ENCODE results near the gene FKBP7. TPM values are rescaled to one million over a fixed set of nuclear protein-coding genes. Genes with fewer than 3 reads are reported as not detected.

Gene FKBP7
- total RNA-seq, 1 donor, result 38.9 TPM

- DNase-seq (ENCODE audit: low read depth), result no peak
- H3K4me3 ChIP-seq (ENCODE audit: low read depth, low read length), result no peak overlapping the region
- no peak for TF ChIP-seq CTCF (IDR thresholded peaks at IDR 0.05; ENCODE audit: insufficient read depth, low read depth, low read length)
These were observed 9.1 kb downstream of the FKBP7 start for GRCh38 chr2:178469219-178469849.

- no peak for TF ChIP-seq CTCF (IDR thresholded peaks at IDR 0.05; ENCODE audit: insufficient read depth, low read depth, low read length)
- DNase-seq (ENCODE audit: low read depth), result no peak
- H3K4me3 ChIP-seq (ENCODE audit: low read depth, low read length), result no peak overlapping the region
These were observed 21.0 kb downstream of the FKBP7 start for GRCh38 chr2:178457390-178457886.

GRCh38 chr2:178455947-178456346 is 22.5 kb downstream of the FKBP7 start:
- TF ChIP-seq CTCF (IDR thresholded peaks at IDR 0.05; ENCODE audit: insufficient read depth, low read depth, low read length), result no peak
- no peak overlapping the region for H3K4me3 ChIP-seq (ENCODE audit: low read depth, low read length)
- DNase-seq (ENCODE audit: low read depth), result no peak

- no peak for TF ChIP-seq CTCF (IDR thresholded peaks at IDR 0.05; ENCODE audit: insufficient read depth, low read depth, low read length)
- DNase-seq (ENCODE audit: low read depth), result no peak
- H3K4me3 ChIP-seq (ENCODE audit: low read depth, low read length), result no peak overlapping the region
These were observed 25.5 kb downstream of the FKBP7 start for GRCh38 chr2:178452870-178453269.

GRCh38 chr2:178452334-178452733 is 26.1 kb downstream of the FKBP7 start:
- no peak for DNase-seq (ENCODE audit: low read depth)
- no peak overlapping the region for H3K4me3 ChIP-seq (ENCODE audit: low read depth, low read length)
- no peak for TF ChIP-seq CTCF (IDR thresholded peaks at IDR 0.05; ENCODE audit: insufficient read depth, low read depth, low read length)

- peak; percentile 98 for DNase-seq (ENCODE audit: low read depth)
- no peak for TF ChIP-seq CTCF (IDR thresholded peaks at IDR 0.05; ENCODE audit: insufficient read depth, low read depth, low read length)
- peak within 1 kb of the TSS; percentile 91 for H3K4me3 ChIP-seq (ENCODE audit: low read depth, low read length)
These were observed 27.4 kb downstream of the FKBP7 start, which contains the start of the genes PJVK and PRKRA for GRCh38 chr2:178450774-178451525. Gene PJVK, plus strand, starts transcription at chr2:178451378. Its CDS starts 2,032 bp downstream, at chr2:178453410. Gene PRKRA, minus strand, starts transcription at chr2:178451175. Its CDS starts 145 bp downstream, at chr2:178451030.

Data from fibroblast of villous mesenchyme (primary cell).